Measurements from ENCODE around the gene ABCB6. TPM values are rescaled to one million over a fixed set of nuclear protein-coding genes. Genes with fewer than 3 reads are reported as not detected.

Gene ABCB6
- total RNA-seq, 2 donors from 2014 or later, result 39.1 to 76.0 TPM

GRCh38 chr2:219160186-219161017 lies 58.4 kb downstream of the ABCB6 start, which contains the start of gene NHEJ1:
NHEJ1 (minus strand) TSS chr2:219160815; CDS start chr2:219158362, 2,453 bp downstream.
- Histone ChIP-seq H3K36me3 (ENCODE audit: control insufficient read depth, insufficient read depth, low read length) (peaks cover 13% of the 10 kb centered on the region), H3K4me1 (ENCODE audit: control insufficient read depth, insufficient read depth, low read length) (peaks cover 5% of the 10 kb centered on the region), H3K9ac (ENCODE audit: extremely low read depth, low read length, poor library complexity, severe bottlenecking) (peak within 1 kb of the TSS; percentile 53), H3K9me3 (ENCODE audit: control insufficient read depth, low read length) (no peaks in the 10 kb centered on the region), H3K27me3 (ENCODE audit: control insufficient read depth, insufficient read depth, low read length, poor library complexity, severe bottlenecking) (peaks cover 19% of the 10 kb centered on the region), H3K27ac (ENCODE audit: low read depth, low read length) (peak within 1 kb of the TSS; percentile 73), H3K4me3 (ENCODE audit: low read length) (peak within 1 kb of the TSS; percentile 78)
- no peaks in the 10 kb centered on the region for H3K9me3 Mint-ChIP-seq
- TF ChIP-seq CTCF (conservative IDR thresholded peaks at IDR 0.05), result peak; percentile 99
- peaks cover 25% of the 10 kb centered on the region for H3K27me3 Mint-ChIP-seq (ENCODE audit: insufficient read depth)
- H3K4me3 Mint-ChIP-seq, result peak within 1 kb of the TSS; percentile 79
- peak within 1 kb of the TSS; percentile 96 for H3K27ac Mint-ChIP-seq
- DNase-seq, result peak; percentile 99
- H3K4me1 Mint-ChIP-seq, result peaks cover 15% of the 10 kb centered on the region
- H3K36me3 Mint-ChIP-seq (ENCODE audit: low read depth), result peaks cover 9% of the 10 kb centered on the region
- WGBS, 2 experiments (ENCODE audit: insufficient coverage in 1 of 2, insufficient read length in 1 of 2), result 0% methylated on average over 16 to 70 of the region's 70 CpGs

Other genes starting within 250 kb of the ABCB6 start
- gene FEV, start 233.8 kb downstream of the ABCB6 start, total RNA-seq, result not detected
- 1 to 10 TPM; 2.6 to 3.5 TPM for gene CRYBA2, start 225.5 kb downstream of the ABCB6 start, total RNA-seq
- 1 to 10 TPM in 1 of 2 donors, under 1 TPM in 1; 0.84 to 1.5 TPM for gene CFAP65, start 177.4 kb downstream of the ABCB6 start, total RNA-seq
- 10 to 100 TPM in 1 of 2 donors, 1 to 10 TPM in 1; 2.1 to 10.3 TPM for gene IHH, start 158.0 kb downstream of the ABCB6 start, total RNA-seq
- 10 to 100 TPM; 16.2 to 27.4 TPM for gene NHEJ1, start 58.1 kb downstream of the ABCB6 start, total RNA-seq
- gene SLC23A3, start 48.9 kb downstream of the ABCB6 start, total RNA-seq, result 1 to 10 TPM in 1 of 2 donors, under 1 TPM in 1; 0.46 to 1.9 TPM
- 10 to 100 TPM; 27.7 to 33.2 TPM for gene CNPPD1, start 42.0 kb downstream of the ABCB6 start, total RNA-seq
- gene RETREG2, start 40.7 kb downstream of the ABCB6 start, total RNA-seq, result 10 to 100 TPM; 67.0 to 73.4 TPM
- gene ZFAND2B, start 12.2 kb downstream of the ABCB6 start, total RNA-seq, result 10 to 100 TPM; 21.7 to 22.5 TPM
- 10 to 100 TPM; 45.4 to 45.7 TPM for gene ATG9A, start 10.7 kb upstream of the ABCB6 start, total RNA-seq
- 10 to 100 TPM; 50.9 to 56.3 TPM for gene ANKZF1, start 10.8 kb upstream of the ABCB6 start, total RNA-seq
- gene GLB1L, start 26.5 kb upstream of the ABCB6 start, total RNA-seq, result 10 to 100 TPM in 1 of 2 donors, 1 to 10 TPM in 1; 9.7 to 13.8 TPM
- 10 to 100 TPM; 27.3 to 37.7 TPM for gene STK16, start 26.5 kb upstream of the ABCB6 start, total RNA-seq
- gene TUBA4B, start 34.3 kb upstream of the ABCB6 start, total RNA-seq, result not detected
- 1 to 10 TPM; 4.0 to 9.5 TPM for gene TUBA4A, start 35.0 kb upstream of the ABCB6 start, total RNA-seq
- gene DNAJB2, start 60.4 kb upstream of the ABCB6 start, total RNA-seq, result 10 to 100 TPM; 61.9 to 80.9 TPM
- 1 to 10 TPM in 1 of 2 donors, under 1 TPM in 1; 0.44 to 1.1 TPM for gene PTPRN, start 90.4 kb upstream of the ABCB6 start, total RNA-seq
- gene RESP18, start 113.8 kb upstream of the ABCB6 start, total RNA-seq, result not detected
- gene DNPEP, start 169.0 kb upstream of the ABCB6 start, total RNA-seq, result 10 to 100 TPM; 54.6 to 76.1 TPM
- 1 to 10 TPM; 1.1 to 3.5 TPM for gene DES, start 199.4 kb upstream of the ABCB6 start, total RNA-seq
- 10 to 100 TPM; 23.1 to 29.8 TPM for gene SPEG, start 215.9 kb upstream of the ABCB6 start, total RNA-seq